Neural cell (in vitro differentiated cells): ENCODE results near the gene NLRC3. TPM values are rescaled to one million over a fixed set of nuclear protein-coding genes. Genes with fewer than 3 reads are reported as not detected.

Experiments used
- H2AFZ ChIP-seq: fragments of 200-600, 300-800 bp; sonication (generic), shearing (Covaris generic); 2 replicates; pipeline ENCODE4 v1.6.0; 2014; ENCODE audit warnings: low read depth, mild to moderate bottlenecking, antibody characterized with exemption, low read length, moderate library complexity
- H3F3A ChIP-seq: fragments of 200-600 bp; shearing (Covaris generic); 2 replicates; pipeline ENCODE4 v1.6.1; 2016; ENCODE audit warnings: mild to moderate bottlenecking, moderate library complexity, mixed read lengths, antibody characterized with exemption, low read length; ENCODE audit not compliant: insufficient read depth, poor library complexity, severe bottlenecking
- H3K27ac ChIP-seq: fragments of 200-600, 300-800 bp; sonication (generic), shearing (Covaris generic); 2 replicates; pipeline ENCODE4 v1.5.1; 2014; ENCODE audit warnings: mild to moderate bottlenecking, low read length, moderate library complexity
- H3K27me3 ChIP-seq: fragments of 300-800, 200-600 bp; sonication (generic), shearing (Covaris generic); 2 replicates; pipeline ENCODE4 v1.6.0; 2014; ENCODE audit warnings: mild to moderate bottlenecking, low read depth, low read length, moderate library complexity; ENCODE audit not compliant: insufficient read depth
- H3K36me3 ChIP-seq: fragments of 300-800, 200-600 bp; sonication (generic), shearing (Covaris generic); 2 replicates; pipeline ENCODE4 v1.5.1; 2014; ENCODE audit warnings: mild to moderate bottlenecking, antibody characterized with exemption, low read length, moderate library complexity; ENCODE audit not compliant: insufficient read depth
- H3K4me2 ChIP-seq: fragments of 300-800, 200-600 bp; sonication (generic), shearing (Covaris generic); 2 replicates; pipeline ENCODE4 v1.6.0; 2014; ENCODE audit warnings: mild to moderate bottlenecking, low read length
- H3K4me3 ChIP-seq: fragments of 300-800, 200-600 bp; sonication (generic), shearing (Covaris generic); 2 replicates; pipeline ENCODE4 v1.5.1; 2014; ENCODE audit warnings: mild to moderate bottlenecking, low read length, moderate library complexity
- H3K79me2 ChIP-seq: fragments of 200-600 bp; shearing (Covaris generic); replicated peaks from 2 replicates; pipeline ENCODE4 v1.6.0; 2014; ENCODE audit warnings: mild to moderate bottlenecking, low read length, moderate library complexity; ENCODE audit not compliant: insufficient read depth
- H3K9ac ChIP-seq: fragments of 300-800, 200-600 bp; sonication (generic), shearing (Covaris generic); 2 replicates; pipeline ENCODE4 v1.6.1; 2016; ENCODE audit warnings: mild to moderate bottlenecking, low read length, mixed read lengths
- H3K9me2 ChIP-seq: fragments of 200-600 bp; shearing (Covaris generic); 2 replicates; pipeline ENCODE4 v1.6.1; 2016; ENCODE audit warnings: mild to moderate bottlenecking, low read length, mixed read lengths; ENCODE audit not compliant: insufficient read depth
- H3K9me3 ChIP-seq: fragments of 200-600, 300-800 bp; sonication (generic), shearing (Covaris generic); 2 replicates; pipeline ENCODE4 v1.6.1; 2016; ENCODE audit warnings: mild to moderate bottlenecking, mixed run types, low read length, moderate library complexity, mixed read lengths
- H4K20me1 ChIP-seq: fragments of 200-600 bp; shearing (Covaris generic); 2 replicates; pipeline ENCODE4 v1.6.1; 2016; ENCODE audit warnings: mild to moderate bottlenecking, mixed run types; ENCODE audit not compliant: insufficient read depth
- CTCF ChIP-seq: fragments of 450-650 bp; IDR thresholded peaks from 2 replicates; pipeline ENCODE4 v1.5.1; 2014; ENCODE audit warnings: antibody characterized with exemption, mild to moderate bottlenecking, moderate library complexity; ENCODE audit not compliant: poor library complexity, severe bottlenecking
- EP300 ChIP-seq: fragments of 450-650 bp; conservative IDR thresholded peaks from 2 replicates; pipeline ENCODE4 v1.6.1; 2014; ENCODE audit warnings: antibody characterized with exemption, mild to moderate bottlenecking, moderate library complexity; ENCODE audit not compliant: poor library complexity, severe bottlenecking
- EZH2 ChIP-seq: fragments of 200-600, 300-800 bp; shearing (Covaris generic), sonication (generic); IDR thresholded peaks from 2 replicates; pipeline ENCODE4 v1.6.1; 2014; ENCODE audit warnings: antibody characterized with exemption, low read length, borderline replicate concordance, mild to moderate bottlenecking; ENCODE audit not compliant: insufficient read depth, poor library complexity, severe bottlenecking
- MXI1 ChIP-seq: fragments of 450-650 bp; conservative IDR thresholded peaks from 2 replicates; pipeline ENCODE4 v1.6.1; 2014; ENCODE audit warnings: antibody characterized with exemption, mild to moderate bottlenecking; ENCODE audit not compliant: poor library complexity, severe bottlenecking
- POLR2AphosphoS5 ChIP-seq: IDR thresholded peaks from 2 replicates; pipeline ENCODE4 v1.6.1; 2012
- RAD21 ChIP-seq: fragments of 450-650 bp; conservative IDR thresholded peaks from 2 replicates; pipeline ENCODE4 v1.6.1; 2014; ENCODE audit warnings: antibody characterized with exemption, mild to moderate bottlenecking, moderate library complexity
- REST ChIP-seq: IDR thresholded peaks from 2 replicates; pipeline ENCODE4 v1.6.1; 2012; ENCODE audit warnings: borderline replicate concordance
- SMC3 ChIP-seq: fragments of 450-650 bp; conservative IDR thresholded peaks from 2 replicates; pipeline ENCODE4 v1.6.1; 2014; ENCODE audit warnings: antibody characterized with exemption, mild to moderate bottlenecking, moderate library complexity; ENCODE audit not compliant: poor library complexity
- TAF1 ChIP-seq: IDR thresholded peaks from 2 replicates; pipeline ENCODE4 v1.6.1; 2012; ENCODE audit warnings: low read depth
- polyA plus RNA-seq: library from polyadenylated mRNA; depleted of rRNA; stranded (reverse); fragments of >200 nt; gene quantifications from 2 replicates; pipeline ENCODE4 v1.2.3, GENCODE V29; 2014

The NLRC3 gene
- polyA plus RNA-seq, 1 donor from 2014 or later: 0.57 TPM

GRCh38 chr16:3496386-3496785 is 80.8 kb downstream of the NLRC3 start:
- H2AFZ ChIP-seq: no peak overlapping the region
- peaks cover 3% of the 10 kb centered on the region for H3F3A ChIP-seq
- no peak for TF ChIP-seq SMC3
- TF ChIP-seq TAF1: no peak
- TF ChIP-seq EZH2: no peak
- no peak for TF ChIP-seq REST
- no peak for TF ChIP-seq POLR2AphosphoS5
- TF ChIP-seq RAD21: no peak
- TF ChIP-seq MXI1: no peak
- TF ChIP-seq CTCF: no peak
- no peak for TF ChIP-seq EP300
- H3K27me3 ChIP-seq: no peaks in the 10 kb centered on the region
- no peaks in the 10 kb centered on the region for H3K9me2 ChIP-seq
- no peaks in the 10 kb centered on the region for H4K20me1 ChIP-seq
- H3K79me2 ChIP-seq: no peaks in the 10 kb centered on the region
- no peaks in the 10 kb centered on the region for H3K9me3 ChIP-seq
- no peak overlapping the region for H3K4me3 ChIP-seq
- no peak overlapping the region for H3K4me2 ChIP-seq
- no peaks in the 10 kb centered on the region for H3K36me3 ChIP-seq
- H3K27ac ChIP-seq: no peak overlapping the region
- H3K9ac ChIP-seq: no peak overlapping the region

GRCh38 chr16:3495176-3495575 is 82.0 kb downstream of the NLRC3 start, which contains the start of gene C16orf90:
Gene C16orf90 (minus strand): TSS chr16:3495489. CDS start chr16:3495421, 68 bp downstream.
- H2AFZ ChIP-seq: no peak within 1 kb of the TSS
- H3K79me2 ChIP-seq: no peaks in the 10 kb centered on the region
- no peaks in the 10 kb centered on the region for H3F3A ChIP-seq
- TF ChIP-seq MXI1: no peak
- no peak for TF ChIP-seq TAF1
- TF ChIP-seq RAD21: no peak
- TF ChIP-seq EP300: no peak
- no peak for TF ChIP-seq EZH2
- TF ChIP-seq REST: no peak
- TF ChIP-seq POLR2AphosphoS5: no peak
- no peak for TF ChIP-seq CTCF
- TF ChIP-seq SMC3: no peak
- no peaks in the 10 kb centered on the region for H3K9me2 ChIP-seq
- H3K36me3 ChIP-seq: no peaks in the 10 kb centered on the region
- no peaks in the 10 kb centered on the region for H4K20me1 ChIP-seq
- H3K27ac ChIP-seq: no peak within 1 kb of the TSS
- H3K9me3 ChIP-seq: no peaks in the 10 kb centered on the region
- no peak within 1 kb of the TSS for H3K9ac ChIP-seq
- H3K4me3 ChIP-seq: no peak within 1 kb of the TSS
- H3K4me2 ChIP-seq: no peak within 1 kb of the TSS
- H3K27me3 ChIP-seq: no peaks in the 10 kb centered on the region
